Stimulated activated CD4-positive, alpha-beta T cell treated with anti-CD3 and anti-CD28 coated beads, Interleukin-12 subunit alpha, Interleukin-12 subunit beta, amount 100 ng/mL, for 48 hours (primary cell): Measurements from ENCODE around the gene PCGF2.

Experiments used
- DNase-seq, 3 donors: peaks; one replicate each; pipeline ENCODE4 v3.0.0-alpha.2; 2020; ENCODE audit warnings: low read depth in 2 of 3, low spot score in 1 of 3

The PCGF2 gene

DNA sequence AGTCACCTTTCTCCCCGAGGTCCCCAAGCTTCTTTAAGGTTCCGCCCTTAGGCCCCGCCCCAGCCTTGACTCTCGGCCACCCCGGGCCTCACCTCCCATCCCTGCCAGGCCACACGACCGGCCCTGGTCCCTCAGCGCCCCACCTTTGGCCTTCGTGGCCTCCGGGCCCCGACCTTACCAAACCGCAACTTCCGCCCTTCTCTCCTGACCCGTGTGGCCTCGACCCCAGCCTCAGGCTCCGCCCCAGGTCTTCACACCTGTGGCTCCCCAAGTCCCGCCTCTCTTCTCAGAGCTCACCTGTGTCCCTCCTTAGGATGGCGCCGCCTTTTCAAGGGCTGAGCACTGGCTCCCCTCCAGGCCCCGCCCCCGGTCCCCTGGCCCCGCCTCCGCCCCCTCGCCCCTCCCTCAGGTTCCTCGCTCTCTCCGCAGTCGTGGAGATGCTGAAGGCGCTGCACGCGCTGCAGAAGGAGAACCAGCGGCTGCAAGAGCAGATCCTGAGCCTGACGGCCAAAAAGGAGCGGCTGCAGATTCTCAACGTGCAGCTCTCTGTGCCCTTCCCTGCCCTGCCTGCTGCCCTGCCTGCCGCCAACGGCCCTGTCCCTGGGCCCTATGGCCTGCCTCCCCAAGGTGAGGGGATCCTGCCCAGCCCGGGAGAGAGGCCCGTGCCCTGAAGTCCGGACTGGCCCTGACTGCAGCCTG lies 28.0 kb downstream of the PCGF2 start:
- DNase-seq: no peak

DNA sequence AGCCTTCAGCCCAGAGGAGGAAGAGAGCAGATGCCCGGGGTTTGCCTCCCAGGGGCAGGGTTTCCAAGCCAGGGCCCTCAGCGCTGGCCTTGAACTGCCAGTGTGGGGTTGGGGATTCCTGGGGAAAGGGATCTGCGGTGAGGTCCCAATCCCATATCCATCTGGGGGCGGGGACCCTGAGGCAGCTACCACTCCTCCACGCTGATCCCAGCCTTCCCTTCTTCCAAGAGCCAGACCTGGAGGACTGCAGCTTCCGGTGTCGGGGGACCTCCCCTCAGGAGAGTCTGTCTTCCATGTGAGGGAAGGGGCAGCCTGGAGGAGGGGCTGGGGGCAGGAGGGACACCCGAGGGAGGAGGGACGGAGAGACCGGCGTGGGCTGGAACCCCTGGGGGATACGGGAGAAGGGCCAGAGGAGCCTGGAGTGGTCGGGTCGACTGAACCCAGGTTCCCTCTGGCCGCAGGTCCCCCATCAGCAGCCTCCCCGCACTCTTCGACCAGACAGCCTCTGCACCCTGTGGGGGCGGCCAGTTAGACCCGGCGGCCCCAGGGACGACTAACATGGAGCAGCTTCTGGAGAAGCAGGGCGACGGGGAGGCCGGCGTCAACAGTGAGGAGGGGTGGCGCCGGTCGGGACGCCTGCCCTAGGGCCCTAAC lies 28.7 kb downstream of the PCGF2 start:
- DNase-seq: no peak

DNA sequence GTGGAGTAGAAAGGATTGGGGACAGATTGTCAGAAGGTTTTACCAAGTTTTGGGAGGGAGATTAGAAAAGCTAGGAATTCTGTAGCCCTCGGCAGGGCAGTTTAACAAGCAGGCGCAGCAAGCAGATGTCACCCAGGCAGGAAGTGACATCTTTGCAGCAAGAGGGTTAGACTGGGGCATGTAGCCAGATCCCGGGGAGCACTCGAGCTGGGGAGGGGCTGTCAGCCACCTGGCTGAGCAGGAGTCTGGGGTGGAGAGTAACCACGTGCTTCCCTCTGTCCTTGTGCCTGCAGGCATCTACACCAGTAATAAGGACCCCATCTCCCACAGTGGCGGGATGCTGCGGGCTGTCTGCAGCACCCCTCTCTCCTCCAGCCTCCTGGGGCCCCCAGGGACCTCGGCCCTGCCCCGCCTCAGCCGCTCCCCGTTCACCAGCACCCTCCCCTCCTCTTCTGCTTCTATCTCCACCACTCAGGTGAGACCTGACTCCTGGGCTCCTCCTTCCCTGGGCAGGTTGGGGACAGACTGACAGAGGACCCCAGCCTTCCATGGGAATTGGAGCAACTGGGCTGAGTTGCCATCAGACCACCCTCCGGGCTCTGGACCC lies 30.9 kb downstream of the PCGF2 start:
- DNase-seq: no peak

DNA sequence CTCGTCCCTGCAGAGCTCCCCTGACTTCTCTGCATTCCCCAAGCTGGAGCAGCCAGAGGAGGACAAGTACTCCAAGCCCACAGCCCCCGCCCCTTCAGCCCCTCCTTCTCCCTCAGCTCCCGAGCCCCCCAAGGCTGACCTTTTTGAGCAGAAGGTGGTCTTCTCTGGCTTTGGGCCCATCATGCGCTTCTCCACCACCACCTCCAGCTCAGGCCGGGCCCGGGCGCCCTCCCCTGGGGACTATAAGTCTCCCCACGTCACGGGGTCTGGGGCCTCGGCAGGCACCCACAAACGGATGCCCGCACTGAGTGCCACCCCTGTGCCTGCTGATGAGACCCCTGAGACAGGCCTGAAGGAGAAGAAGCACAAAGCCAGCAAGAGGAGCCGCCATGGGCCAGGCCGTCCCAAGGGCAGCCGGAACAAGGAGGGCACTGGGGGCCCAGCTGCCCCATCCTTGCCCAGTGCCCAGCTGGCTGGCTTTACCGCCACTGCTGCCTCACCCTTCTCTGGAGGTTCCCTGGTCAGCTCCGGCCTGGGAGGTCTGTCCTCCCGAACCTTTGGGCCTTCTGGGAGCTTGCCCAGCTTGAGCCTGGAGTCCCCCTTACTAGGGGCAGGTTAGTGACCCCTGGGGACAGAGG lies 31.6 kb downstream of the PCGF2 start:
- no peak for DNase-seq

DNA sequence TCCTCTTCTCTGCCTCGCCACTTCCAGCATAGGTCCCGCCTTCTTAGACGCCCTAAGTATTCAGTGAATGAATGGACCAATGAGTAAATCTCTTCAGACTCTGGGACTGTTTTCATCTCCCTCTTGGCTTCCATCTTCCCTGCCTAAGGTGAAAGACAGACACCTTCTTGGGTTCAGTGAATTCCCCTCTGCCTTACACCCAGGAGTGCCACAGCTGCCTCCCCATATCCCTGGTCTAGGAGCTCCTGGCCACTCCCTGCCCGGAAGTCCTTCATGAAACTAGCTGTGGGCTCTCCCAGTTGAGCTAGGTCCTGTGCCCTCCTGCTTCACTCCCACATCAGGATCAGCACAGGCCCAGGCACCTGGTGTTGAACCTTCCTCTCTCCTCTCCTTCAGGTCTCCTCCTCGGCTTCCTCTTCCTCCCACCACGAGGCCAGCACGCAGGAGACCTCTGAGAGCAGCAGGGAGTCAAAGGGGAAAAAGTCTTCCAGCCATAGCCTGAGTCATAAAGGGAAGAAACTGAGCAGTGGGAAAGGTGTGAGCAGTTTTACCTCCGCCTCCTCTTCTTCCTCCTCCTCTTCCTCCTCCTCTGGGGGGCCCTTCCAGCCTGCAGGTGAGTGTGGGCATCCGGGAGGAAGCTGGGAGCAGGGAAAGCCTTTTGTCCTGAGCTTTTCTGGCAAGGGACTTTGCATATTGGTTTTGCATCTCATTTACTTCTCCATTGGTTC lies 32.8 kb downstream of the PCGF2 start:
- DNase-seq: no peak

DNA sequence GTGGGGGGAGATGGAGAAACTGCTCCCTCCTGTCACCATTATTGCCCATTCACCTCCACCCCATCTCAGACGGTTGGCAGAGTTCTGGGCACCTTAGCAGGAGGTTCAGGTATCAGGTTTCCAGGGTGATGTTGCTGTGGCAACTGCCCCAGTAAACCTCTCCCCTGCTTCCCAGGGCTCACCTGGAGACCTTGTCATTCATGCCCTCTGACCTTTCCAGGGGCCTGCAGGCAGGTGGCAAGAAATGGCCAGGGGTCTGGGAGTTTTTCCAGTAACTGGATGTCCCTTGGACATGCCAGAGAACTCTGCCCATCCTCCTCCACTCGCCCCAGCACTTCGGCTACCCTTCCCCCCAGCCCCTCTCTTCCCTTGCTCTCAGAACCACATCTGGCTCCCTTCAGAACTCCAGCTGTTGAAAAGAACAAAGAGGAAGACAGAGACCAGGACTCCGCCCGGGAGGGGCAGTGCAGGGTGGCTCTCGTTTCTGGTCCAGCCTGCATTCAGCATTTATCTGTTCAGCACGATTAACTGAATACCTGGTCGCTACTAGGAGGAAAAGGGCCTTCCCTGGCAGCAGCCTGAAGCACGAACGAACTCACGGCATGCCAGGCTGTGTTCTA lies 34.6 kb downstream of the PCGF2 start:
- DNase-seq: no peak

DNA sequence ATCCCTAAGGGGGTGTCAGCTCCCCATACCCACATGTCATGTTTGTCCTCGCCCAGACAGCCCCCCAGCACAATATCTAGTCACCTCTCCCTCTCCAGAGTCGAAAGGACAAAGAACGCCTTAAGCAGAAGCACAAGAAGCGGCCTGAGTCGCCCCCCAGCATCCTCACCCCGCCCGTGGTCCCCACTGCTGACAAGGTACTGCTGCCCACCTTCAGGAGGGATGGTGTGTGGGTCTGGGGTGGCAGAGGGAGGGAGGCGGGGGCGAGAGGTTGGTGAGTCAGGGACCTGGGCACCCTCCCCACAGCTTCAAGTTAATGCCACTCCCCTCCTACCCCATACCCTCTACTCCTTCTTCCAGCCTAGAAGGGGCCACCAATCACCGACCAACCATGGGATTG lies 35.5 kb downstream of the PCGF2 start:
- DNase-seq: no peak

DNA sequence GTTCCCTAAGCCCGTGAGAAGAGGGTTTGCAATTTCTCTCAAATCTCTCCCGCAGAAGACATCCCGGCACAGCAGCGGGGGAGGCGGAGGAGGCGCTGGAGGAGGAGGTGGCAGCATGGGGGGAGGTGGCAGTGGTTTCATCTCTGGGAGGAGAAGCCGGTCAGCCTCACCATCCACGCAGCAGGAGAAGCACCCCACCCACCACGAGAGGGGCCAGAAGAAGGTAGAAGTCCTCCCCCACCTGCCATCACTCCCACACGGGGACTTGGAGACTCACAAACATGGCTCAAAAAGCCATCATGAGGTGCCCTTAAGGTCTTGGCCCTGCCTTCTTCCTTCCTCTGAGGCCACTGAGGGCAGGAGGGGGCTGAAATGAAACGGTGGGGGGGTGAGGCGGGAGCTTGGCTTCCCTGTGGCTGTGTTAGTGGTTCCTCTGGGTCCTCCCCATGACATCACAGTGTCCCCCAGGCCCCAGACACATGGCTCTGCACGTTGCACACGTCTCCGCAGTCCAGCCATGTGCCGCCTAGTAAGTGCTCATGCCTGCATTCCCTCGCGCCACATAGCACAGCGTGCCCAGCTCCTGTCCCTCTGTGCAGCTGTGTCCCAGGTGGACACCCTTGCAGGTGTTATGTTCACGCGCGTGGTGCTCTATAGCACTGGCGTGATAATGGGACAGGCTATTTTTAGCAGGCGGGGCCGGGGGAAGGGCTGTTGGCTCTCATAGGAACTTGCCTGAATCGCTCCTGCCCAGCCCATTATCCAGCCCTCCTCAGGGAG lies 36.2 kb downstream of the PCGF2 start:
- no peak for DNase-seq

DNA sequence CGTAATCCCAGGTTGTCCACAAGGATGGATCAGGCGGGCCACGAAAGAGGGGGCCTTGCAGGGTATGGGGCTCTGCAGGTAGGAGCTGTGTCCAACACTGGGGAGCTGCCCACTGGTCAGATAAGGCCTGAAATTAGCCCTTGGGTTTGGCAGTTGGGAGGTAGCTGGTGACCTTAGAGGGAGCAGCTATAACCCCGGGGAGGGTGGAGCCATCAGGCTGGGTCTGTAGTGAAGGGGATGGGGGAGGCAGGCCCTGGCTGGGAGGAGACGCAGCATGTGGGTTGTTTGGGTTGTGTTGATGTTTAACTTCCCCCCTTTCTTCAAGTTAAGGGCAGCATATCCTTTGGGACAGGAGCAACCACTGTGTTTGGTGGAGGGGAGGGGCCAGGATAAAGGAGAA lies 37.2 kb downstream of the PCGF2 start:
- no peak for DNase-seq

DNA sequence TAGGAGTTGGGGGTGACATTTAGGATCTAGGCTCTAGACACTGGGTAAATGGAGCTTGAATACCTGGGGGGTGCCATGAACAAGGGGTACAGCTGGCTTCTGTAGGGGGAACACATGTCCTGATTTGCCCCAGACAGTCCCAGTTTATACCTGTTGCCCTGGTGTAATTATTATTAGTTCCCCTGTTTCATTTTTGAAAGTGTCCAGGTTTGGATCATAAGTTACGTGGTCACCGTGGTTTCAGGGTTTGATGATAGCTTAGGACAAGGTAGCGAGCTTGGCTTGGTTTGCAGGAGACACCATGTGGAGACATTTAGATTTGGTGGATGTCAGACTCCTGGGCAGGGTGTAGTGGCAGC lies 37.6 kb downstream of the PCGF2 start:
- no peak for DNase-seq

DNA sequence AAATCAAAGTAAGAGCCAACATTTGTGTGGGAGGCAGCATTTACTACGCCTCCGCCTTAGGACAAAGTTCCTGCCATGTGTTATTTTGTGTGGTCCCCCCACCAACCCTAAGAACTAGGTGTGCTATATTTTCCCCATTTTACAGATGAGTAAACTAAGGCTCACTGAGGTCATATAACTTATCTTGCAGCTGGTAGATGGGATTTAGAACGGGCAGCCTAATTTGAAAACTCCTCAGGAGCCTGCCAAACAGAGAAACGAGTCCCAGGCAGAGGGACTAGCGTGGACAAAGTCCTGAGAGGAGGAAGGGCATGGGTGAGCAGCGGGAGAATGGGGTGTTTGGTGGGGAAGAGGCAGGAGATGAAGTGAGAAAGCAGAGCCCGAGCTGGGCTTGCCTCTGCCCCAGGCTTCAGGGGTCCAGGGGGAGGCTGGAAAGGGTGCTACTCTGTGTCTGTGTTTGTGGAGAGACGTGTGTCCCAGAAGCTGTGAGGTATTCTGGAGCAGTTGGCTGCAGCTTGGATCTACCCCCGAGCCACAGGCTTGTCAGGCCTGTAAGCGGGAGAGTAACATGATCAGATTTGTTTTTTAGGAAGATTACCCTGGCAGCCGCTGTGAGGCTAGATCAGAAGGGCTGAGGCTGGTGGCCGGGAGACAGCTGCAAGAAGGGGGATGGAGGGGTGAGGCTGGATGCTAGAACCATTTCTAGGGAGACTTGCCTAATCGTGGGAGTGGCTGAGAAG lies 38.1 kb downstream of the PCGF2 start:
- DNase-seq: no peak

DNA sequence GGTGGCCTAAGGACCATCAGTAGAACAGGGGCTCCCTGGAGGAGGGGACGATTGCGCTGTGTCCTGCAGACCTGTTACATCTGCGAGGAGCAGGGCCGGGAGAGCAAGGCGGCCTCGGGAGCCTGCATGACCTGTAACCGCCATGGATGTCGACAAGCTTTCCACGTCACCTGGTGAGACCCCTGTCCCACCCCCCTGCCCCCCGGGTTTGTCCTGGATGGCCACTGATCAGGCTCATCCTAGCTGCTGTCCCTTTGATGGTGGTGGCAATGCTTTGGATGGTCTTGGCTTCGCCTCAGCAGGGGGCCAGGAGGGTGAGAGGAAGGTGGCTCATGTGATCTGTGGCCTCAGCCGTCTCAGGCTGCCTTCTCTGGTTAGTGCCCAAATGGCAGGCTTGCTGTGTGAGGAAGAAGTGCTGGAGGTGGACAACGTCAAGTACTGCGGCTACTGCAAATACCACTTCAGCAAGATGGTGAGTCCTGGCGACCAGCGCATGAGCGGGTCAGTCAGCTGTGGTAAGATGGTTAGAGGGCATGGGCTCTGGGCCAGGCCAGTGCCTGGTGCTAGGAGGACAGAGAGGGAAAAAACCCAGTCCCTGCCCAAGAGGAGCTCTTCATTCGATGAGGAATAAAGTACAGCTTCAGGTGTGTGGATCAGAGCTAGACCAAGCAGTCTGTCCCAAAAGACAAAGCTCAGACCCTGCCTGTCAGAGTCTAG lies 38.9 kb downstream of the PCGF2 start:
- DNase-seq: no peak

DNA sequence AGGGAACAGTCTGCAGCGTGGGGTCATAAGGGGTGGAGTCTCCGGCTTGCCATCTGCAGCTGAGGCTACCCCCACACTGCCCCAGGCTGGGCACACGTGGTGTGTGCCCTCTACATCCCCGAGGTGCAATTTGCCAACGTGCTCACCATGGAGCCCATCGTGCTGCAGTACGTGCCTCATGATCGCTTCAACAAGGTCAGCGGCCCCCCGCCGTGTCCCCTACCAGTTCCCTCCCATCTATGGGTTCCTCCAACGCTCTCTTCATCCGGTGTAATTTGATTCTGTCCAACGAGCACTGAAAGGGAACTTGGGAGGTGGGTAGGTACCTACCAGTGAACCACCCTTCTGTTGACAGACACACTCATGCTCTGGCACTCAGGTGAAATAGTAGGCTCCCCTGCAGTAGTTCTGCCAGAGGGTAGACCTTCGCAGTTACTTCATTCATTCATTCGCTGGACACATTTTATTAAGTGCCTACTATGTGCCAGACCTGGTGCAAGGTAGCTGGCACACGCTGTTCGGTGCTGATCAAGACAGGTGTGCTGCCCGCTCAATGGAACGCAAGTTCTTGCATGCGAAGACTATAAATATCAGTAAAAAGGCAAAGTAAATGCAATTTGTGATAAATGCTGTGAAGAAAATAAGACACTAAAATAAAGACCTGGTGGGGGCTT lies 40.3 kb downstream of the PCGF2 start:
- DNase-seq: no peak

DNA sequence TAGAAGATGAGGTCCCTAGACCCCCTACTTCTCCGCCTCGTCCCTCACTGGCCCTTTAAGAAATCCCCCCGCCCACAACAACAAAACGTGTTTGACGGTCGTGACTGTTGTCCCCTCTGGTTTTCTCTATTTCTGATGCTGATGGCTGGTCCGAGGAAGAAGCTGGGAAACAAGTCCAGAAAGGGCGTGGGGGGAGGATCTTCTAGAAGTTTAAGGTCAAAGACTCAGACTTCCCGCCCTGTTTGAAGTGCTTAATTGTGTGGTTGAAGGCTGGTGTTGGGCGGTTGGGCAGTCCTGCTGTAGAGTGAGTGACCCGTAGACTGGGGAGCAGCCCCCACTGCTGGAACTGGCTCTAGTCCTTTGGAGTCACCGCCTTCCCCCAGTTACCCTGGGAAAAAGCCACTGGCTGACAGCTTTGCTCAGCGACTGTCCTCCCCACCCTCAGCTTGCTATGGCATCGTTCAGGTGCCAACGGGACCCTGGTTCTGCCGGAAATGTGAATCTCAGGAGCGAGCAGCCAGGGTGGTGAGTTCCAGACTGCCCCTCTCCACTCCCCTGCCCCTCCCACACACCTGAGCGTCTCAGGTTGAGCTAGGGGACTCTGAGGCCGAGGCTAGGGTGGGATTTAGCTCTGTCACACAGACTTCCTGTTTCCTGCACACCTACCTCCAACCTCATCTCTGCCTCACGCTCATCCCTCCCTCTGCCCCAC lies 41.5 kb downstream of the PCGF2 start:
- no peak for DNase-seq

DNA sequence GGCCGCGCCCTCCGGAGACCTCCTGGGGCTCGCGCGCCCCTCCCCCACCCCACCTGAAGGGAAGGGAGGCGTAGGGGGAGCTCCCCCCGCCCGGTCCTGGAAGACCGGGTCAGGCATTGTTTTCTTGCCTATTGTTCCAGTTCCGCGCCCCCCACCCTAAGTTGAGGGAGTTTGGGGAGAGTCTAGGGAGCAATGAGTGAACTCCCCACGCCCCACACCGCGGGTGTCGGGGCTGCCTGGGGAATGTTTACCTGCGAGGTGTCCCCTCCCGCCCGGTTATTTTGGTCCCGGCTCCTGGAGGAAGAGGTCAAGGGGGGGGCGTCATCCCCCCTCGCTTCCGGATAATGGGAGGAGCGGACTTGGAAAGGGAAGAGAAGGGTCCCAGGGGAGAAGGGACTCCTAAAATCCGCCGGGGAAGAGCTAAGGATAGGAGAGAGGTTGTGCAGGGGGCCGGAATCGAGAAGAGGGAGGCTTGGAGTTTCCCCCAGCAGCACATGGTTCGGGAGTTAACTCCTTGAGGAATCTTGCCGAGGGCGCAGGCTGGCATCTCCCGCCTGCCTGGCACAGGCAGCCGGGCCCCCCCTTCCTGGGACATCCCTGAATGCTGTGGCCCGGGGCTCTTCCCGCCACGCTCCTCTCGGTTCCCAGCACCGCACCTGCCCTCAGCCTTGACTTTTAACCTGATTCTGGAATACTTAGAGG lies 42.2 kb downstream of the PCGF2 start:
- peak in 1 of 3 donors; percentile 32 for DNase-seq

DNA sequence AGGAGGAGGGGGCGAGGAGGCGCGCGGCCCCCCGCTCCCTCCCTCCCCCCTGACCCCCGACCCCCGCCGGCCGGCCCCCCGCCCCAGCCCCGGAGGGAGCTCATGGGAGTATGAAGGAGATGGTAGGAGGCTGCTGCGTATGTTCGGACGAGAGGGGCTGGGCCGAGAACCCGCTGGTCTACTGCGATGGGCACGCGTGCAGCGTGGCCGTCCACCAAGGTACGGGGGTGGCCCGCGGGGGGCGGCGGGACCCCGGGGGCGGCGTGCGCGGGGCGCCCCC lies 42.7 kb downstream of the PCGF2 start:
- no peak for DNase-seq
